Hepatocyte (in vitro differentiated cells): Measurements from ENCODE around the gene LSS. TPM values are rescaled to one million over a fixed set of nuclear protein-coding genes. Genes with fewer than 3 reads are reported as not detected.

Experiments
- DNase-seq: peaks from one replicate; pipeline ENCODE4 v3.0.0-alpha.2; 2016; ENCODE audit warnings: low spot score
- H2AFZ ChIP-seq: fragments of 200-600 bp; sonication (generic); 2 replicates; pipeline ENCODE4 v1.6.0; 2016; ENCODE audit warnings: antibody characterized with exemption, mild to moderate bottlenecking
- H3K27ac ChIP-seq: fragments of 200-600 bp; sonication (generic); 2 replicates; pipeline ENCODE4 v1.5.1; 2016; ENCODE audit warnings: mild to moderate bottlenecking
- H3K27me3 ChIP-seq: fragments of 200-600 bp; sonication (generic); 2 replicates; pipeline ENCODE4 v1.6.1; 2016
- H3K36me3 ChIP-seq: fragments of 200-600 bp; sonication (generic); replicated peaks from 2 replicates; pipeline ENCODE4 v1.5.1; 2016; ENCODE audit warnings: low read depth; ENCODE audit not compliant: insufficient read depth
- H3K4me1 ChIP-seq: fragments of 200-600 bp; sonication (generic); 2 replicates; pipeline ENCODE4 v1.5.1; 2016; ENCODE audit warnings: mild to moderate bottlenecking, moderate library complexity; ENCODE audit not compliant: insufficient read depth
- H3K4me2 ChIP-seq: fragments of 200-600 bp; sonication (generic); 2 replicates; pipeline ENCODE4 v1.6.0; 2016
- H3K4me3 ChIP-seq: fragments of 200-600 bp; sonication (generic); 2 replicates; pipeline ENCODE4 v1.5.1; 2016; ENCODE audit warnings: mild to moderate bottlenecking
- H3K79me2 ChIP-seq: fragments of 200-600 bp; sonication (generic); 2 replicates; pipeline ENCODE4 v1.6.0; 2017; ENCODE audit warnings: mild to moderate bottlenecking
- H3K9me2 ChIP-seq: fragments of 200-600 bp; sonication (generic); replicated peaks from 2 replicates; pipeline ENCODE4 v1.6.0; 2017; ENCODE audit warnings: mild to moderate bottlenecking; ENCODE audit not compliant: insufficient read depth
- H3K9me3 ChIP-seq: fragments of 200-600 bp; sonication (generic); 2 replicates; pipeline ENCODE4 v1.5.1; 2016; ENCODE audit warnings: low read depth, mild to moderate bottlenecking
- H4K20me1 ChIP-seq: fragments of 200-600 bp; sonication (generic); 2 replicates; pipeline ENCODE4 v1.6.0; 2016; ENCODE audit warnings: mild to moderate bottlenecking; ENCODE audit not compliant: insufficient read depth, poor library complexity, severe bottlenecking
- EZH2 ChIP-seq: fragments of 200-600 bp; sonication (generic); IDR thresholded peaks from 2 replicates; pipeline ENCODE4 v1.6.1; 2016; ENCODE audit warnings: antibody characterized with exemption, mild to moderate bottlenecking, borderline replicate concordance
- EZH2phosphoT487 ChIP-seq: fragments of 200-600 bp; sonication (generic); IDR thresholded peaks from one replicate; pipeline ENCODE4 v1.6.1; 2018; ENCODE audit warnings: antibody characterized with exemption, mild to moderate bottlenecking, low read depth, moderate library complexity; ENCODE audit not compliant: unreplicated experiment, severe bottlenecking
- WGBS: methylation state at CpG from one replicate; pipeline ENCODE4 v1.1.6; 2016; ENCODE audit warnings: low lambda C conversion rate; ENCODE audit errors: missing lambda C conversion rate; 5-methylcytosine and 5-hydroxymethylcytosine counted together
- polyA plus RNA-seq: library from polyadenylated mRNA; unstranded; fragments of >200 nt; fragmentation: Nextera tagmentation; extraction: Ambion mirVana; gene quantifications from 2 replicates; pipeline ENCODE4 v1.2.1, GENCODE V29; 2016
- total RNA-seq: library from RNA; depleted of rRNA; stranded (reverse); fragments of >200 nt; gene quantifications from 2 replicates; pipeline ENCODE4 v1.2.3, GENCODE V29; 2014
- TF ChIP-seq, protein P1 (sequence below): fragments of 200-600 bp; sonication (generic); IDR thresholded peaks from 2 replicates; pipeline ENCODE4 v1.5.1; 2016; ENCODE audit warnings: antibody characterized with exemption, mild to moderate bottlenecking; ENCODE audit not compliant: poor library complexity

Gene LSS
- total and polyA plus RNA-seq, 2 experiments from 2014 or later: 131 to 146 TPM

DNA sequence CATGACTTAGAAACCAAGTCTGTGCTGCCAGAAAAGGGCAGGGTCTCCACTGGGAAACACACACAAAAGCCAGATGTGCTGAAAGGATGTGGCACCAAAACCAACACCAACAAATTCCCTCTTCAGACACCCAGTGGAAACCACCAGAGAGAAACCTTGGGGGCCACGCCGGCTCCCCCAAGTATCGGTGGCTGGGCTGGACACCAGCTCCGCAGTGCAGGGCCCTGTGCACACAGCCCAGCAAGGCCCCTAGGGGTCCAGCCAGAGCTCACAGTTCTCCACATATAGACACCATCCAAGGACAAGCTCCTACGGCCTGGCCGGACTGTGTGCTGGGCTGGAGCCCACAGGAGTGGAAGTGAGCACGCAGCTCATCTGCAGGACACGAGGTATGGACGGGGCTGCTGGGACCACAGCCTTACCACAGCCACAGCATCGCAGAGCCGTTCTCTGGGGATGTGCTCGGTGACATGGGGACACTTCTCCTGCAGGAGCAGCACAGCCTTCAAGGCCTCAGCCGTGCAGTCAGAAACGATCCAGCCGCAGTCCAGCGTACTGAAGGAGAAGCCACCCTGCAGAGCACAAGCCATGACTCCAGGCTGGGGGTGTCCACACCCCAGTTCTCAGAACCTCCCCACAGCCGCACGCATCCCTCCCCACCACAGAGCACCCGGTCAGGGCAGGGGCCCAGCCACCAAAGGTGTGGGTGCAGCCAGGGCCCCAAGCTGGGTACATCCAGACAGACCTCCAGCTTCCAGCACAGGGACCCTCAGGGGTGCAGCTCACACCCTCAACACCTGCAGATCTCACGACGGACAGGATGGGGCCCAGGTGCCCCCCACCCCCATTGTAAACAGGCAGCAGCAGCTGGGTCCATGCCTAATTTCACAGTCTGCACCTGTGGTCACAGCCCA, 21.3 kb downstream of the LSS start:
- Histone ChIP-seq H3K4me2 (no peak overlapping the region), H2AFZ (no peak overlapping the region), H3K4me1 (no peaks in the 10 kb centered on the region), H3K9me2 (no peaks in the 10 kb centered on the region), H3K27me3 (no peaks in the 10 kb centered on the region), H4K20me1 (no peaks in the 10 kb centered on the region), H3K27ac (no peak overlapping the region), H3K36me3 (no peaks in the 10 kb centered on the region), H3K4me3 (no peak overlapping the region), H3K9me3 (no peaks in the 10 kb centered on the region), H3K79me2 (peaks cover 2% of the 10 kb centered on the region)
- TF ChIP-seq EZH2phosphoT487: no peak
- TF ChIP-seq EZH2: no peak
- TF ChIP-seq, protein P1, sequence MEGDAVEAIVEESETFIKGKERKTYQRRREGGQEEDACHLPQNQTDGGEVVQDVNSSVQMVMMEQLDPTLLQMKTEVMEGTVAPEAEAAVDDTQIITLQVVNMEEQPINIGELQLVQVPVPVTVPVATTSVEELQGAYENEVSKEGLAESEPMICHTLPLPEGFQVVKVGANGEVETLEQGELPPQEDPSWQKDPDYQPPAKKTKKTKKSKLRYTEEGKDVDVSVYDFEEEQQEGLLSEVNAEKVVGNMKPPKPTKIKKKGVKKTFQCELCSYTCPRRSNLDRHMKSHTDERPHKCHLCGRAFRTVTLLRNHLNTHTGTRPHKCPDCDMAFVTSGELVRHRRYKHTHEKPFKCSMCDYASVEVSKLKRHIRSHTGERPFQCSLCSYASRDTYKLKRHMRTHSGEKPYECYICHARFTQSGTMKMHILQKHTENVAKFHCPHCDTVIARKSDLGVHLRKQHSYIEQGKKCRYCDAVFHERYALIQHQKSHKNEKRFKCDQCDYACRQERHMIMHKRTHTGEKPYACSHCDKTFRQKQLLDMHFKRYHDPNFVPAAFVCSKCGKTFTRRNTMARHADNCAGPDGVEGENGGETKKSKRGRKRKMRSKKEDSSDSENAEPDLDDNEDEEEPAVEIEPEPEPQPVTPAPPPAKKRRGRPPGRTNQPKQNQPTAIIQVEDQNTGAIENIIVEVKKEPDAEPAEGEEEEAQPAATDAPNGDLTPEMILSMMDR: no peak
- DNase-seq: no peak
- WGBS: 98% methylated on average over 19 of the region's 21 CpGs

DNA sequence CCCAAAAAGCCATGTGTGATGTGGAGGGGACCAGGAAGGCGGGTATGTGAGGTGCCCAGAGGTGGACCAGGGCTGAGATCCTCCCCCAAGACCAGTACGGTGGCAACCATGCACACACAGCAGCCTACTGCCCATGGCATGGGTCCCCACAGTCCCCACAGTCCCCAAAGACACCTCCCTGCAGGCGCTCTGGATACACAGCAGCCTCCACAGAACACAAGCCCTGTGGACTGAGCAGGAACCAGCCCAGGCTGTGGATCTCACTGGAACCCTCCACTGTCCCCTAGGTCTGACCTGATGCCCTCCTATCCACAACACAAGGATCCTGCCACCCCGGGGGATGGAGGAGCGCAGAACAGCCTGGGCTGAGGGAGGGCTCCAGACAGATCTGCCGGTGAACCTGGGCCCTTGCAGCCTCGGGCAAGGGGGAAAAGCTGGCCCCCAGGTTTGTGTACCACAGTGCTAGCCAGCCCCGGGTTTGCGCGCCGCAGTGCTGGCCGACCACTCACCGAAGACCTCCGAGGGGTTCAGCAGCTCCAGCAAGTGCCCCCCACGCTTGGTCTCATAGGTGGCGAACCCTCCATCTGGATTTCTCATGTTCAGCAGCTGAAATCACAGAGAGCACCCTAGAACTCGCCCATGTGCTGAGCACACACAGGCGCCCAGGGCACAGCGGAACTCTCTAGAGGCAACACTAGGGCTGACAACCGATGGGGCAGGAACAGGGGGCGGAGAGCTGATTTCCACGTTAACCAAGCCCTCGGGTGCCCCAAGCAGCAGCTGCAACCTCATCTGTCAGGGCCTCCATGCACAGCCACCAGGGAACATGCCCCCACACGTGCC, 22.2 kb downstream of the LSS start:
- 97% methylated on average over 24 of the region's 24 CpGs for WGBS
- Histone ChIP-seq H3K9me3 (no peaks in the 10 kb centered on the region), H3K36me3 (no peaks in the 10 kb centered on the region)

DNA sequence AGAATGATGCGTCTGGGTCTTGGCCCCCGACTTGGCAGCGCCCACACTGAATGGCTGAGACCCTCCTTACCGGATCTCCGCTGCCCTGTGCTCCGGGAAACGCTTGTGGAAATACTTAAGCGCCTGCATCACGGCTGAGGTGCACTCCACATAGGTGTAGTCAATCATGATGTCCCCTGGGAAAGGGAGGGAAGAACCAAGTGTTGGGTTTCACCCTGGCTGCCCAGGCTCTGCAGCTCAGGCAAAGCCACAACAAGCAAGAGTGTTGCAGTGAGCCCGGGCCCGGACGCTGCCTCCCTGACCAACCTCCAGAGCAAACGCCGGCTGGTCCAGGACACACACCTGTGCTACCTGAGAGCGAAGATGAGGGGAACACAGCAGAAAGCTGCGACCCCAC, 22.8 kb downstream of the LSS start:
- Histone ChIP-seq H3K4me3 (no peak overlapping the region), H3K4me2 (no peak overlapping the region), H3K4me1 (no peaks in the 10 kb centered on the region), H3K27me3 (no peaks in the 10 kb centered on the region), H3K27ac (no peak overlapping the region), H3K9me3 (no peaks in the 10 kb centered on the region), H4K20me1 (no peaks in the 10 kb centered on the region), H3K79me2 (peaks cover 2% of the 10 kb centered on the region), H3K36me3 (no peaks in the 10 kb centered on the region), H3K9me2 (no peaks in the 10 kb centered on the region), H2AFZ (no peak overlapping the region)
- no peak for TF ChIP-seq EZH2
- no peak for TF ChIP-seq EZH2phosphoT487
- TF ChIP-seq, protein P1: no peak
- WGBS: 98% methylated on average over 16 of the region's 16 CpGs
- no peak for DNase-seq

More for the DNA sequence above, 22.2 kb downstream of the LSS start:
- peaks cover 2% of the 10 kb centered on the region for H3K79me2 ChIP-seq
- no peak overlapping the region for H3K4me3 ChIP-seq
- H4K20me1 ChIP-seq: no peaks in the 10 kb centered on the region
- H3K4me1 ChIP-seq: no peaks in the 10 kb centered on the region
- TF ChIP-seq EZH2phosphoT487: no peak
- TF ChIP-seq, protein P1: no peak
- no peak for DNase-seq
- no peak overlapping the region for H3K4me2 ChIP-seq
- no peaks in the 10 kb centered on the region for H3K27me3 ChIP-seq
- no peak overlapping the region for H3K27ac ChIP-seq
- no peak overlapping the region for H2AFZ ChIP-seq
- no peaks in the 10 kb centered on the region for H3K9me2 ChIP-seq
